Uterus (tissue), 2 donors: Measurements from ENCODE around the gene ISCA2.

ENCODE experiments used
- CTCF ChIP-seq, 4 experiments: fragments of 200-600 bp in 2 of 4; fragments of 450-650 bp in 2 of 4; sonication (generic) in 2 of 4; IDR thresholded peaks; one replicate each; pipeline ENCODE4 v1.5.1; 2016 to 2019; ENCODE audit warnings: antibody characterized with exemption in 4 of 4, mild to moderate bottlenecking in 2 of 4, moderate library complexity in 1 of 4
- POLR2A ChIP-seq, 2 donors: fragments of 450-650 bp; IDR thresholded peaks; one replicate each; pipeline ENCODE4 v1.6.1; 2016; ENCODE audit warnings: antibody characterized with exemption in 2 of 2, mild to moderate bottlenecking in 1 of 2, moderate library complexity in 1 of 2

GRCh38 chr14:74511966-74512830 is 18.6 kb downstream of the ISCA2 start:
- TF ChIP-seq CTCF (IDR thresholded peaks at IDR 0.05) = no peak
- no peak for TF ChIP-seq POLR2A (IDR thresholded peaks at IDR 0.05)
